ENCODE data around the gene SPAG6. TPM values are rescaled to one million over a fixed set of nuclear protein-coding genes. Genes with fewer than 3 reads are reported as not detected.

SPAG6 gene
- total and polyA plus RNA-seq, 2 donors, result 0.24 to 1.0 TPM

GRCh38 chr10:22338931-22339330 is 6.4 kb upstream of the SPAG6 start:
- no peak overlapping the region for H3K4me3 ChIP-seq (ENCODE audit: low read length in 2 of 2)
- H3K4me1 ChIP-seq (ENCODE audit: control insufficient read depth in 2 of 2, insufficient read depth in 2 of 2, low read length in 2 of 2), result peaks cover 23 to 43% of the 10 kb centered on the region in 2 donors
- no peak overlapping the region for H3K27ac ChIP-seq (ENCODE audit: low read depth in 1 of 2, low read length in 1 of 2)
- no peaks in the 10 kb centered on the region for H3K36me3 ChIP-seq (ENCODE audit: control insufficient read depth in 2 of 2, insufficient read depth in 2 of 2, low read length in 1 of 2)
- no peak for DNase-seq (ENCODE audit: low read depth in 6 of 9, low spot score in 9 of 9)
- H3K27me3 ChIP-seq (ENCODE audit: control insufficient read depth in 2 of 2, insufficient read depth in 1 of 2, low read length in 1 of 2), result peaks cover 74 to 100% of the 10 kb centered on the region in 2 donors
- peaks cover 7 to 24% of the 10 kb centered on the region in 2 donors for H3K9me3 ChIP-seq (ENCODE audit: control insufficient read depth in 2 of 2, insufficient read depth in 1 of 2, low read length in 1 of 2)

GRCh38 chr10:22339761-22340328 is 5.5 kb upstream of the SPAG6 start:
- WGBS, result 2% methylated on average over 13 of the region's 13 CpGs

GRCh38 chr10:22340329-22341189 is 4.7 kb upstream of the SPAG6 start:
- H3K27ac ChIP-seq (ENCODE audit: low read depth in 1 of 2, low read length in 1 of 2), result peak overlapping the region; percentile 46 to 68
- peaks cover 7 to 20% of the 10 kb centered on the region in 2 donors for H3K9me3 ChIP-seq (ENCODE audit: control insufficient read depth in 2 of 2, insufficient read depth in 1 of 2, low read length in 1 of 2)
- peak overlapping the region; percentile 76 to 97 for H3K4me3 ChIP-seq (ENCODE audit: low read length in 2 of 2)
- H3K36me3 ChIP-seq (ENCODE audit: control insufficient read depth in 2 of 2, insufficient read depth in 2 of 2, low read length in 1 of 2), result no peaks in the 10 kb centered on the region
- WGBS, result under 1% methylated on average over 98 of the region's 98 CpGs
- peak in 4 of 9 donors; percentile 76 to 93 (median 82) for DNase-seq (ENCODE audit: low read depth in 6 of 9, low spot score in 9 of 9)
- H3K27me3 ChIP-seq (ENCODE audit: control insufficient read depth in 2 of 2, insufficient read depth in 1 of 2, low read length in 1 of 2), result peaks cover 75 to 100% of the 10 kb centered on the region in 2 donors
- H3K4me1 ChIP-seq (ENCODE audit: control insufficient read depth in 2 of 2, insufficient read depth in 2 of 2, low read length in 2 of 2), result peaks cover 18 to 43% of the 10 kb centered on the region in 2 donors

More at GRCh38 chr10:22339761-22340328, 5.5 kb upstream of the SPAG6 start:
- Histone ChIP-seq H3K36me3 (ENCODE audit: control insufficient read depth in 2 of 2, insufficient read depth in 2 of 2, low read length in 1 of 2) (no peaks in the 10 kb centered on the region), H3K27ac (ENCODE audit: low read depth in 1 of 2, low read length in 1 of 2) (no peak overlapping the region), H3K9me3 (ENCODE audit: control insufficient read depth in 2 of 2, insufficient read depth in 1 of 2, low read length in 1 of 2) (peaks cover 5 to 15% of the 10 kb centered on the region in 2 donors), H3K4me1 (ENCODE audit: control insufficient read depth in 2 of 2, insufficient read depth in 2 of 2, low read length in 2 of 2) (peaks cover 24 to 41% of the 10 kb centered on the region in 2 donors), H3K4me3 (ENCODE audit: low read length in 2 of 2) (peak overlapping the region; percentile 76 to 97), H3K27me3 (ENCODE audit: control insufficient read depth in 2 of 2, insufficient read depth in 1 of 2, low read length in 1 of 2) (peaks cover 73 to 100% of the 10 kb centered on the region in 2 donors)
- peak in 1 of 9 donors; percentile 19 for DNase-seq (ENCODE audit: low read depth in 6 of 9, low spot score in 9 of 9)

GRCh38 chr10:22341190-22341925 is 3.9 kb upstream of the SPAG6 start:
- Histone ChIP-seq H3K9me3 (ENCODE audit: control insufficient read depth in 2 of 2, insufficient read depth in 1 of 2, low read length in 1 of 2) (peaks cover 2 to 20% of the 10 kb centered on the region in 2 donors), H3K4me3 (ENCODE audit: low read length in 2 of 2) (peak overlapping the region; percentile 76 to 97), H3K27ac (ENCODE audit: low read depth in 1 of 2, low read length in 1 of 2) (no peak overlapping the region), H3K4me1 (ENCODE audit: control insufficient read depth in 2 of 2, insufficient read depth in 2 of 2, low read length in 2 of 2) (peaks cover 10 to 41% of the 10 kb centered on the region in 2 donors), H3K36me3 (ENCODE audit: control insufficient read depth in 2 of 2, insufficient read depth in 2 of 2, low read length in 1 of 2) (no peaks in the 10 kb centered on the region), H3K27me3 (ENCODE audit: control insufficient read depth in 2 of 2, insufficient read depth in 1 of 2, low read length in 1 of 2) (peaks cover 73 to 100% of the 10 kb centered on the region in 2 donors)
- peak in 3 of 9 donors; percentile 39 to 61 (median 45) for DNase-seq (ENCODE audit: low read depth in 6 of 9, low spot score in 9 of 9)
- 2% methylated on average over 40 of the region's 40 CpGs for WGBS

- no peak overlapping the region for H3K4me3 ChIP-seq (ENCODE audit: low read length in 2 of 2)
- H3K4me1 ChIP-seq (ENCODE audit: control insufficient read depth in 2 of 2, insufficient read depth in 2 of 2, low read length in 2 of 2), result peaks cover 6 to 36% of the 10 kb centered on the region in 2 donors
- H3K27me3 ChIP-seq (ENCODE audit: control insufficient read depth in 2 of 2, insufficient read depth in 1 of 2, low read length in 1 of 2), result peaks cover 72 to 100% of the 10 kb centered on the region in 2 donors
- no peak overlapping the region for H3K27ac ChIP-seq (ENCODE audit: low read depth in 1 of 2, low read length in 1 of 2)
- H3K9me3 ChIP-seq (ENCODE audit: control insufficient read depth in 2 of 2, insufficient read depth in 1 of 2, low read length in 1 of 2), result peaks cover 2 to 15% of the 10 kb centered on the region in 2 donors
- WGBS, result 40% methylated on average over 3 of the region's 3 CpGs
- H3K36me3 ChIP-seq (ENCODE audit: control insufficient read depth in 2 of 2, insufficient read depth in 2 of 2, low read length in 1 of 2), result no peaks in the 10 kb centered on the region
- no peak for DNase-seq (ENCODE audit: low read depth in 6 of 9, low spot score in 9 of 9)
Measured at GRCh38 chr10:22341926-22342196, 3.4 kb upstream of the SPAG6 start.

- Histone ChIP-seq H3K4me3 (ENCODE audit: low read length in 2 of 2) (no peak overlapping the region), H3K4me1 (ENCODE audit: control insufficient read depth in 2 of 2, insufficient read depth in 2 of 2, low read length in 2 of 2) (peaks cover 6 to 33% of the 10 kb centered on the region in 2 donors), H3K27me3 (ENCODE audit: control insufficient read depth in 2 of 2, insufficient read depth in 1 of 2, low read length in 1 of 2) (peaks cover 68 to 100% of the 10 kb centered on the region in 2 donors), H3K36me3 (ENCODE audit: control insufficient read depth in 2 of 2, insufficient read depth in 2 of 2, low read length in 1 of 2) (no peaks in the 10 kb centered on the region), H3K27ac (ENCODE audit: low read depth in 1 of 2, low read length in 1 of 2) (no peak overlapping the region), H3K9me3 (ENCODE audit: control insufficient read depth in 2 of 2, insufficient read depth in 1 of 2, low read length in 1 of 2) (peaks cover 2 to 14% of the 10 kb centered on the region in 2 donors)
- 38% methylated on average over 3 of the region's 3 CpGs for WGBS
- peak in 2 of 9 donors; percentile 12 to 47 for DNase-seq (ENCODE audit: low read depth in 6 of 9, low spot score in 9 of 9)
Measured at GRCh38 chr10:22342421-22342820, 2.9 kb upstream of the SPAG6 start.

- H3K4me1 ChIP-seq (ENCODE audit: control insufficient read depth in 2 of 2, insufficient read depth in 2 of 2, low read length in 2 of 2), result peaks cover 6 to 33% of the 10 kb centered on the region in 2 donors
Measured at GRCh38 chr10:22343731-22344130, 1.6 kb upstream of the SPAG6 start.

GRCh38 chr10:22344249-22344648 is 1.0 kb upstream of the SPAG6 start:
- Histone ChIP-seq H3K27me3 (ENCODE audit: control insufficient read depth in 2 of 2, insufficient read depth in 1 of 2, low read length in 1 of 2) (peaks cover 56 to 97% of the 10 kb centered on the region in 2 donors), H3K4me1 (ENCODE audit: control insufficient read depth in 2 of 2, insufficient read depth in 2 of 2, low read length in 2 of 2) (peaks cover 6 to 33% of the 10 kb centered on the region in 2 donors), H3K36me3 (ENCODE audit: control insufficient read depth in 2 of 2, insufficient read depth in 2 of 2, low read length in 1 of 2) (no peaks in the 10 kb centered on the region), H3K9me3 (ENCODE audit: control insufficient read depth in 2 of 2, insufficient read depth in 1 of 2, low read length in 1 of 2) (peaks cover 2 to 14% of the 10 kb centered on the region in 2 donors), H3K4me3 (ENCODE audit: low read length in 2 of 2) (no peak overlapping the region), H3K27ac (ENCODE audit: low read depth in 1 of 2, low read length in 1 of 2) (no peak overlapping the region)
- peak in 3 of 9 donors; percentile 39 to 79 (median 46) for DNase-seq (ENCODE audit: low read depth in 6 of 9, low spot score in 9 of 9)
- WGBS, result 0% methylated on average over 1 of the region's 1 CpG

More at GRCh38 chr10:22343731-22344130, 1.6 kb upstream of the SPAG6 start:
- peak in 2 of 9 donors; percentile 5 to 39 for DNase-seq (ENCODE audit: low read depth in 6 of 9, low spot score in 9 of 9)
- Histone ChIP-seq H3K9me3 (ENCODE audit: control insufficient read depth in 2 of 2, insufficient read depth in 1 of 2, low read length in 1 of 2) (peaks cover 2 to 14% of the 10 kb centered on the region in 2 donors), H3K27me3 (ENCODE audit: control insufficient read depth in 2 of 2, insufficient read depth in 1 of 2, low read length in 1 of 2) (peaks cover 61 to 99% of the 10 kb centered on the region in 2 donors), H3K36me3 (ENCODE audit: control insufficient read depth in 2 of 2, insufficient read depth in 2 of 2, low read length in 1 of 2) (no peaks in the 10 kb centered on the region), H3K27ac (ENCODE audit: low read depth in 1 of 2, low read length in 1 of 2) (no peak overlapping the region), H3K4me3 (ENCODE audit: low read length in 2 of 2) (no peak overlapping the region)
- WGBS, result 24% methylated on average over 3 of the region's 3 CpGs

Measured in thymus (tissue), 11 donors.